K562 (cell line): ENCODE results near the gene RNU5D-1. TPM values are rescaled to one million over a fixed set of nuclear protein-coding genes. Genes with fewer than 3 reads are reported as not detected.
A peak's percentile ranks its signal among the peaks of the same experiment; 100 is the strongest.

Experiments
- C11orf30 ChIP-seq: fragments of 450-650 bp; IDR thresholded peaks from 2 replicates; pipeline ENCODE4 v1.6.1; 2016; ENCODE audit warnings: low read depth, mild to moderate bottlenecking
- EP300 ChIP-seq: IDR thresholded peaks from 2 replicates; pipeline ENCODE4 v1.6.1; 2012; ENCODE audit warnings: low read length, improper control_type of control experiment
- GTF2E2 ChIP-seq: fragments of 200-800 bp; sonication (Bioruptor generic); IDR thresholded peaks from 2 replicates; pipeline ENCODE4 v1.6.1; 2016; ENCODE audit warnings: missing genetic modification characterization, missing compliant biosample characterization
- MEIS2 ChIP-seq: fragments of 450-650 bp; IDR thresholded peaks from 2 replicates; pipeline ENCODE4 v1.6.1; 2014; ENCODE audit warnings: mild to moderate bottlenecking; ENCODE audit not compliant: partially characterized antibody
- NFYB ChIP-seq: IDR thresholded peaks from 2 replicates; pipeline ENCODE4 v1.6.1; 2011; ENCODE audit warnings: mild to moderate bottlenecking, moderate library complexity; ENCODE audit not compliant: insufficient read length; ENCODE audit errors: extremely low read depth
- THAP7 ChIP-seq: fragments of 250-450 bp; sonication (Bioruptor Pico); IDR thresholded peaks from 2 replicates; pipeline ENCODE4 v1.5.0; 2021
- ZC3H4 ChIP-seq: sonication (generic); formaldehyde crosslinking; IDR thresholded peaks from 2 replicates; pipeline ENCODE4 v1.9.0; 2021; ENCODE audit warnings: missing genetic modification reagents, borderline replicate concordance
- ZNF124 ChIP-seq: sonication (generic); formaldehyde crosslinking; IDR thresholded peaks from 2 replicates; pipeline ENCODE4 v1.8.1; 2022; ENCODE audit warnings: missing genetic modification reagents
- ZNF184 ChIP-seq: sonication (generic); formaldehyde crosslinking; IDR thresholded peaks from 2 replicates; pipeline ENCODE4 v1.5.0; 2020; ENCODE audit warnings: missing genetic modification reagents
- ZNF561 ChIP-seq: fragments of 450-650 bp; formaldehyde crosslinking; conservative IDR thresholded peaks from 2 replicates; pipeline ENCODE4 v1.4.0; 2020; ENCODE audit warnings: mild to moderate bottlenecking, moderate library complexity
- ZNF696 ChIP-seq: fragments of 250-450 bp; sonication (Bioruptor Pico); conservative IDR thresholded peaks from 2 replicates; pipeline ENCODE4 v1.4.0; 2020; ENCODE audit warnings: mild to moderate bottlenecking, moderate library complexity
- ZNF830 ChIP-seq: fragments of 250-450 bp; sonication (Bioruptor Pico); IDR thresholded peaks from 2 replicates; pipeline ENCODE4 v1.5.0; 2021; ENCODE audit warnings: mild to moderate bottlenecking
- polyA plus RNA-seq, 8 experiments: library from polyadenylated mRNA; depleted of rRNA in 4 of 8; stranded (reverse) in 5 of 8; unstranded in 3 of 8; fragments of >200 nt; fragmentation: Nextera tagmentation in 2 of 8; fragmentation: Illumina TruSeq in 1 of 8; extraction: Ambion mirVana in 2 of 8; extraction: Trizol in 1 of 8; gene quantifications; 2 replicates each; pipeline versions ENCODE4 v1.2.1 to v1.2.3, GENCODE V29; 2011 to 2014; ENCODE audit warnings: inconsistent platforms in 1 of 8, missing spikeins in 1 of 8
- total RNA-seq, 7 experiments: library from RNA; depleted of rRNA in 6 of 7; stranded (reverse); fragments of >200 nt in 6 of 7; fragmentation: Illumina TruSeq in 2 of 7; extraction: Trizol in 2 of 7; gene quantifications; 2 replicates each; pipeline versions ENCODE4 v1.2.1 to v1.2.3, GENCODE V29; 2011 to 2021; ENCODE audit warnings: low replicate concordance in 1 of 7
- TF ChIP-seq, protein P1 (sequence below): fragments of 450-650 bp; IDR thresholded peaks from 2 replicates; pipeline ENCODE4 v1.7.0; 2016; ENCODE audit warnings: borderline replicate concordance
- TF ChIP-seq, protein P2 (sequence below): sonication (generic); formaldehyde crosslinking; IDR thresholded peaks from 2 replicates; pipeline ENCODE4 v1.8.0; 2022; ENCODE audit warnings: mild to moderate bottlenecking, low read depth, missing genetic modification reagents
- TF ChIP-seq, protein P3 (sequence below), 2 experiments: fragments of 450-650 bp; formaldehyde crosslinking in 1 of 2; IDR thresholded peaks; 2 replicates each; pipeline versions ENCODE4 v1.4.0 to v1.6.1; 2014 to 2020; ENCODE audit warnings: mild to moderate bottlenecking in 2 of 2, borderline replicate concordance in 1 of 2, low read depth in 1 of 2

RNU5D-1 gene
- total and polyA plus RNA-seq, 9 of the 15 experiments (the other 6 are each of a cell fraction or from before 2014, with no cell fraction given): under 0.01 TPM; not detected in 8

- TF ChIP-seq ZNF184 (CRISPR knock-in tag) (no peak), NFYB (no peak), THAP7 (CRISPR knock-in tag) (no peak; the same call in 1 of the 2 replicates), MEIS2 (peak; percentile 28), EP300 (peak; percentile 44; the same call in 1 of the 2 replicates), GTF2E2 (tag) (peak; percentile 99), ZC3H4 (no peak; the same call in 1 of the 2 replicates), ZNF696 (CRISPR knock-in tag) (no peak), ZNF830 (CRISPR knock-in tag) (peak; percentile 72; the same call in 1 of the 2 replicates), ZNF124 (0 out of 2 replicates have a peak, but pooled peaks have one; percentile 69), C11orf30 (peak; percentile 96), ZNF561 (no peak)
- TF ChIP-seq, protein P1, sequence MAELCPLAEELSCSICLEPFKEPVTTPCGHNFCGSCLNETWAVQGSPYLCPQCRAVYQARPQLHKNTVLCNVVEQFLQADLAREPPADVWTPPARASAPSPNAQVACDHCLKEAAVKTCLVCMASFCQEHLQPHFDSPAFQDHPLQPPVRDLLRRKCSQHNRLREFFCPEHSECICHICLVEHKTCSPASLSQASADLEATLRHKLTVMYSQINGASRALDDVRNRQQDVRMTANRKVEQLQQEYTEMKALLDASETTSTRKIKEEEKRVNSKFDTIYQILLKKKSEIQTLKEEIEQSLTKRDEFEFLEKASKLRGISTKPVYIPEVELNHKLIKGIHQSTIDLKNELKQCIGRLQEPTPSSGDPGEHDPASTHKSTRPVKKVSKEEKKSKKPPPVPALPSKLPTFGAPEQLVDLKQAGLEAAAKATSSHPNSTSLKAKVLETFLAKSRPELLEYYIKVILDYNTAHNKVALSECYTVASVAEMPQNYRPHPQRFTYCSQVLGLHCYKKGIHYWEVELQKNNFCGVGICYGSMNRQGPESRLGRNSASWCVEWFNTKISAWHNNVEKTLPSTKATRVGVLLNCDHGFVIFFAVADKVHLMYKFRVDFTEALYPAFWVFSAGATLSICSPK: peak; percentile 79; the same call in 1 of the 2 replicates
- TF ChIP-seq, protein P2, sequence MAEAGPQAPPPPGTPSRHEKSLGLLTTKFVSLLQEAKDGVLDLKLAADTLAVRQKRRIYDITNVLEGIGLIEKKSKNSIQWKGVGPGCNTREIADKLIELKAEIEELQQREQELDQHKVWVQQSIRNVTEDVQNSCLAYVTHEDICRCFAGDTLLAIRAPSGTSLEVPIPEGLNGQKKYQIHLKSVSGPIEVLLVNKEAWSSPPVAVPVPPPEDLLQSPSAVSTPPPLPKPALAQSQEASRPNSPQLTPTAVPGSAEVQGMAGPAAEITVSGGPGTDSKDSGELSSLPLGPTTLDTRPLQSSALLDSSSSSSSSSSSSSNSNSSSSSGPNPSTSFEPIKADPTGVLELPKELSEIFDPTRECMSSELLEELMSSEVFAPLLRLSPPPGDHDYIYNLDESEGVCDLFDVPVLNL: peak; percentile 11; the same call in 1 of the 2 replicates
- TF ChIP-seq, protein P3, sequence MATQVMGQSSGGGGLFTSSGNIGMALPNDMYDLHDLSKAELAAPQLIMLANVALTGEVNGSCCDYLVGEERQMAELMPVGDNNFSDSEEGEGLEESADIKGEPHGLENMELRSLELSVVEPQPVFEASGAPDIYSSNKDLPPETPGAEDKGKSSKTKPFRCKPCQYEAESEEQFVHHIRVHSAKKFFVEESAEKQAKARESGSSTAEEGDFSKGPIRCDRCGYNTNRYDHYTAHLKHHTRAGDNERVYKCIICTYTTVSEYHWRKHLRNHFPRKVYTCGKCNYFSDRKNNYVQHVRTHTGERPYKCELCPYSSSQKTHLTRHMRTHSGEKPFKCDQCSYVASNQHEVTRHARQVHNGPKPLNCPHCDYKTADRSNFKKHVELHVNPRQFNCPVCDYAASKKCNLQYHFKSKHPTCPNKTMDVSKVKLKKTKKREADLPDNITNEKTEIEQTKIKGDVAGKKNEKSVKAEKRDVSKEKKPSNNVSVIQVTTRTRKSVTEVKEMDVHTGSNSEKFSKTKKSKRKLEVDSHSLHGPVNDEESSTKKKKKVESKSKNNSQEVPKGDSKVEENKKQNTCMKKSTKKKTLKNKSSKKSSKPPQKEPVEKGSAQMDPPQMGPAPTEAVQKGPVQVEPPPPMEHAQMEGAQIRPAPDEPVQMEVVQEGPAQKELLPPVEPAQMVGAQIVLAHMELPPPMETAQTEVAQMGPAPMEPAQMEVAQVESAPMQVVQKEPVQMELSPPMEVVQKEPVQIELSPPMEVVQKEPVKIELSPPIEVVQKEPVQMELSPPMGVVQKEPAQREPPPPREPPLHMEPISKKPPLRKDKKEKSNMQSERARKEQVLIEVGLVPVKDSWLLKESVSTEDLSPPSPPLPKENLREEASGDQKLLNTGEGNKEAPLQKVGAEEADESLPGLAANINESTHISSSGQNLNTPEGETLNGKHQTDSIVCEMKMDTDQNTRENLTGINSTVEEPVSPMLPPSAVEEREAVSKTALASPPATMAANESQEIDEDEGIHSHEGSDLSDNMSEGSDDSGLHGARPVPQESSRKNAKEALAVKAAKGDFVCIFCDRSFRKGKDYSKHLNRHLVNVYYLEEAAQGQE (IDR thresholded peaks at IDR 0.05; ENCODE audit: borderline replicate concordance): no peak
- TF ChIP-seq, protein P3 (CRISPR knock-in tag; IDR thresholded peaks at IDR 0.05; ENCODE audit: low read depth): no peak; the same call in 1 of the 2 replicates
Measured at GRCh38 chr1:44775078-44775929, 44.3 kb upstream of the RNU5D-1 start, which contains the start of gene RPS8 (continued).
